Amniotic stem cell (primary cell): ENCODE data around the gene GRIK2.
"Not testable (repeated sequence)": the region's sequence is repeated elsewhere in the genome, so short reads cannot be mapped to it uniquely, and the experiment has no call there.

Source experiments
- DNase-seq: peaks from one replicate; lab custom pipeline; 2025; lab: John Stamatoyannopoulos, UW

The GRIK2 gene

GRCh38 chr6:101633081-101633480 lies 239.6 kb downstream of the GRIK2 start:
- DNase-seq = no peak

GRCh38 chr6:101638865-101639264 lies 245.4 kb downstream of the GRIK2 start:
- not testable (repeated sequence) for DNase-seq

- DNase-seq = no peak
Observed at GRCh38 chr6:101640131-101640530, 246.6 kb downstream of the GRIK2 start.

GRCh38 chr6:101645770-101646169 lies 252.3 kb downstream of the GRIK2 start:
- no peak for DNase-seq

- no peak for DNase-seq
Observed at GRCh38 chr6:101650402-101651100, 257.0 kb downstream of the GRIK2 start.

GRCh38 chr6:101652079-101652478 lies 258.6 kb downstream of the GRIK2 start:
- no peak for DNase-seq

- DNase-seq = no peak
Observed at GRCh38 chr6:101655109-101655508, 261.6 kb downstream of the GRIK2 start.

GRCh38 chr6:101662111-101662897 lies 268.8 kb downstream of the GRIK2 start:
- no peak for DNase-seq

GRCh38 chr6:101663100-101663499 lies 269.6 kb downstream of the GRIK2 start:
- no peak for DNase-seq

- DNase-seq = no peak
Observed at GRCh38 chr6:101666256-101666655, 272.7 kb downstream of the GRIK2 start.

- no peak for DNase-seq
Observed at GRCh38 chr6:101668496-101669030, 275.1 kb downstream of the GRIK2 start.

GRCh38 chr6:101676187-101676586 lies 282.7 kb downstream of the GRIK2 start:
- no peak for DNase-seq

GRCh38 chr6:101682937-101683336 lies 289.4 kb downstream of the GRIK2 start:
- DNase-seq = no peak

GRCh38 chr6:101683884-101684283 lies 290.4 kb downstream of the GRIK2 start:
- DNase-seq = no peak

GRCh38 chr6:101686653-101687052 lies 293.1 kb downstream of the GRIK2 start:
- no peak for DNase-seq

GRCh38 chr6:101689156-101689555 lies 295.6 kb downstream of the GRIK2 start:
- no peak for DNase-seq

GRCh38 chr6:101689695-101690094 lies 296.2 kb downstream of the GRIK2 start:
- no peak for DNase-seq

GRCh38 chr6:101700655-101701054 lies 307.1 kb downstream of the GRIK2 start:
- no peak for DNase-seq

- no peak for DNase-seq
Observed at GRCh38 chr6:101703311-101703710, 309.8 kb downstream of the GRIK2 start.

- no peak for DNase-seq
Observed at GRCh38 chr6:101705866-101706265, 312.4 kb downstream of the GRIK2 start.

GRCh38 chr6:101706576-101706975 lies 313.1 kb downstream of the GRIK2 start:
- no peak for DNase-seq

GRCh38 chr6:101711518-101711917 lies 318.0 kb downstream of the GRIK2 start:
- no peak for DNase-seq

GRCh38 chr6:101716387-101716786 lies 322.9 kb downstream of the GRIK2 start:
- no peak for DNase-seq
